Measurements from ENCODE around the gene SENP1. TPM values are rescaled to one million over a fixed set of nuclear protein-coding genes. Genes with fewer than 3 reads are reported as not detected.

Gene SENP1
- total and polyA plus RNA-seq, 12 donors: 2.1 to 10.7 (median 8.5) TPM

- intact Hi-C loops (cut with DNase I): no loop called here
- H3K9me3 ChIP-seq: no peaks in the 10 kb centered on the region
- ATAC-seq (peak in 6 of 8 donors; percentile 35 to 68 (median 44)), DNase-seq (no peak)
- no peak overlapping the region for H3K27ac ChIP-seq
- 19 to 29% methylated on average over 5 of the region's 5 CpGs for WGBS, 2 donors
- peaks cover 0 to 41% (median 26%) of the 10 kb centered on the region in 7 donors for H3K27me3 ChIP-seq
- no peak for TF ChIP-seq CTCF (IDR thresholded peaks at IDR 0.05)
- no peak overlapping the region for H3K4me3 ChIP-seq
- H3K36me3 ChIP-seq: no peaks in the 10 kb centered on the region
- peaks cover 0 to 19% (median 5%) of the 10 kb centered on the region in 9 donors for H3K4me1 ChIP-seq
Observed at GRCh38 chr12:48021485-48022179, 84.2 kb downstream of the SENP1 start.

DNA sequence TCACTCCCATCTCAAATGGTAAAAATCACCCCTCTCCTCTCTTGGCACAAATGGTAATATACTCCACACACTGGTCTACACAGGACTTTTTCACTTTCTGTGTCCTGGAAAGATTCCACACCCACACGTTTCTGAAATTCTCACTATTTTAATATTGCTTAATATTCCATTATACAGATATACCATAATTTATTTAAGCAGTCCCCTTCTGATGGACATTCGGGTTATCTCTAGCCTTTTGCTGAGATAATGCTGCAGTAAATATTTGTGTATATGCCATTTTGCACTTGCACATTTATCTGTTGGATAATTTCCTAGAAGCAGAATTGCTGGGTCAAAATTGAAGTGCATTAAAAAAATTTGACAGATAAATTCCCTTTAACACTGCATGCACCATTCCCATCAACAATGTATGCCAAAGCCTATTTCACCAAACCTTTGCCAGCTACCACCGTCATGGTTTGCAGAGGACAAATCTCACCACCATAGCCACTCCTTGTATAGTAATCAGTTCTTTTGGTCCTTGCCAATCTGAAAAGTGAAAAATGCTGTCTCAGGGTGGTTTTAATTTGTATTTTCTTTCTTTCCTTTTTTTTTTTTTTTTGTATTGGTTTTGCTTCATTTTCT lies 86.1 kb downstream of the SENP1 start:
- no peak for TF ChIP-seq CTCF (IDR thresholded peaks at IDR 0.05)
- WGBS, 2 donors: 57 to 78% methylated on average over 3 of the region's 3 CpGs
- intact Hi-C loops (cut with DNase I): no loop called here

GRCh38 chr12:48018618-48018995 lies 87.3 kb downstream of the SENP1 start:
- no peak for TF ChIP-seq CTCF (IDR thresholded peaks at IDR 0.05)
- H3K9me3 ChIP-seq: no peaks in the 10 kb centered on the region
- no peak overlapping the region for H3K27ac ChIP-seq
- H3K4me3 ChIP-seq: no peak overlapping the region
- H3K4me1 ChIP-seq: peaks cover 0 to 18% (median 5%) of the 10 kb centered on the region in 9 donors
- H3K27me3 ChIP-seq: peaks cover 0 to 42% (median 27%) of the 10 kb centered on the region in 7 donors
- intact Hi-C loops (cut with DNase I): no loop called here
- ATAC-seq (no peak), DNase-seq (no peak)
- whole genome bisulfite sequencing, 2 donors: 77 to 82% methylated on average over 4 of the region's 4 CpGs
- H3K36me3 ChIP-seq: no peaks in the 10 kb centered on the region

More for the DNA sequence above, 86.1 kb downstream of the SENP1 start:
- H3K27me3 ChIP-seq: peaks cover 0 to 41% (median 33%) of the 10 kb centered on the region in 7 donors
- ATAC-seq: no peak
- H3K4me3 ChIP-seq: no peak overlapping the region
- no peak overlapping the region for H3K27ac ChIP-seq
- H3K9me3 ChIP-seq: no peaks in the 10 kb centered on the region
- DNase-seq: no peak
- H3K36me3 ChIP-seq: no peaks in the 10 kb centered on the region
- H3K4me1 ChIP-seq: peaks cover 0 to 19% (median 5%) of the 10 kb centered on the region in 9 donors

GRCh38 chr12:48017921-48018617 lies 87.8 kb downstream of the SENP1 start:
- ATAC-seq: no peak
- 78 to 87% methylated on average over 4 of the region's 4 CpGs for whole genome bisulfite sequencing, 2 donors
- no peaks in the 10 kb centered on the region for H3K36me3 ChIP-seq

More at GRCh38 chr12:48017921-48018617, 87.8 kb downstream of the SENP1 start:
- Histone ChIP-seq H3K27ac (no peak overlapping the region), H3K27me3 (peaks cover 0 to 42% (median 25%) of the 10 kb centered on the region in 7 donors), H3K9me3 (no peaks in the 10 kb centered on the region), H3K4me1 (peaks cover 0 to 15% (median 4%) of the 10 kb centered on the region in 9 donors), H3K4me3 (no peak overlapping the region)
- TF ChIP-seq CTCF (IDR thresholded peaks at IDR 0.05): no peak
- intact Hi-C loops (cut with DNase I): no loop called here
- no peak for DNase-seq

Data from heart right ventricle (tissue), 16 donors.